Hypothalamus (tissue), 51 donors: ENCODE data around the gene RNF169.
"Not testable (repeated sequence)": the region's sequence is repeated elsewhere in the genome, so short reads cannot be mapped to it uniquely, and the experiment has no call there.

Experiments used
- DNase-seq, 51 donors: peaks; one replicate each; lab custom pipeline; 2025; lab: John Stamatoyannopoulos, UW

RNF169 gene

GRCh38 chr11:74756571-74756970, 7.9 kb downstream of the RNF169 start:
- DNase-seq: no peak

DNA sequence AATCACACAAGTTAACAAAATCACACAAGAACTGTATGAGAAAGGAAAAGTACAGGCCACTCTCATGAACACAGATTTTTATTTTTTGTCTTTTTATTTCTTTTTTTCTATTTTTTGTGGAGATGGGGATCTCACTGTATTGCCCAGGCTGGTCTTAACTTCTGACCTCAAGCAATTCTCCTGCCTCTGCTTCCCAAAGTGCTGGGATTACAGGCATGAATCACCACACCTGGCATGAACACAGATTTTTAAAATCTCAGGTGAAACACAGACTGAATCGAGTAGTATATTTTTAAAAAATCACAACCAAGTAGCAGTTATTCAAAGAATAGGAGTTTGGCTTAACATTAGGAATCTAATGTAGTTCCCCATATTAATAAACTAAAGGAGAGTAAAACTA, 18.3 kb downstream of the RNF169 start:
- DNase-seq: no peak

DNA sequence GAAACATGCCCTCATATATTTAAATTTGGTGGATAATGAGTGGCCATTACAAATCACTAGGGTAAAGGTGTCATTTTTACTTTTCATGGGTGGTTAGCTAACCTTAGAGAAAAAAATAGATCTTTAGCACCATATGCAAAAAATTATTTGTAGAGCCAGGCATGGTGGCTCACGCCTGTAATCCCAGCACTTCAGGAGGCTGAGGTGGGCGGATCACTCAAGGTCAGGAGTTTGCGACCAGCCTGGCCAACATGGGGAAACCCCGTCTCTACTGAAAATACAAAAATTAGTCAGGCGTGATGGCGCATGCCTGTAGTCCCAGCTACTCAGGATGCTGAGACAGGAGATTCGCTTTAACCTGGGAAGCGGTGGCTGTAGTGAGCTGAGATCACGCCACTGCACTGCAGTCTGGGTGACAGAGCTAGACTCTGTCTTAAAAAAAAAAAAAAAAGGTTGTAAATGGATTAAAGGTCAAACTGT, 19.6 kb downstream of the RNF169 start:
- DNase-seq: not testable (repeated sequence)

DNA sequence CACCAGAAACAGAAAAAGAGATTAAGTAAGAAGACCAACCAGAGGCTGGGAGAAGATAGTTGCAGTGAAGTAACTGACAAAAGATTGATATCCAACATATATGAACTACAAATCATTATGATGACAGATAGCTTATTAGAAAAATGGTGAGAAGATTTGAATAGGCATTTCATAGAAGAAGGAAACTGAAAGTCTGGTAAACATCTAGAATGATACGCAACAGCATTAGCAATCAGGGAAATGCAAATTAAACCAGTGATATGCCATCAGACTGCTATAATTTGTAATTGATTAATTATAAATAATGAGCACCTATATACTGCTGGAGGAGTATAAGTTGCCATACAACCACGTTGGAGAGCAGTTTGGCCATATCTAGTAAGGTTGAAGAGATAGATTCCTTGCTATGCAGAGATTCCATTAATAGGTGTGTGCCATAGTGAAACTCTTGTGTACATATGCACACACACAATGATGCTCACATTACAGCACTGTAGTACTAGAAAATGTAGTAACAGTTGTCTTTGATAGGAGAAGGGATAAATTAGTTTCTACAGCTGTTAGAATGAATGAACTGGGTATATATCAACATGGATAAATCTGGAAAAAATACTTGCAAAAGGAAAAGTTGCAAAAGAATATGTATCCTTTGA, 20.5 kb downstream of the RNF169 start:
- DNase-seq: no peak

DNA sequence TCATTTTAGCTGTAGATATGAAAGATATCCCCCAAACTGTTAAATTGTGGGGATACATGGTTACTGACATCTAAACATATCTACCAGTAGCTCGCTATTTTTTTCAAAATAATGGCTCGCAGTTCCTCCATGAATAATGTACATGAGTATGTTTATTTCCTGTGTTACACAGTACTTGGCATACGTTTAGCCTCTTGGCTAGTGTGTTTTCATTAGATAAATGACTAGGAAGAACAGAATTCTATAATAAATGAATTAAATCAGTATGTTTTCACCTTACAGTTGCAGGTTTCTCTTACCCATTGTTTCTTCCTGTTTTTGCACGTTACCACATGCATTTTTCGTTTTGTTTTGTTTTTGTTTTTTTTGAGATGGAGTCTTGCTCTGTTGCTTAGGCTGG, 21.8 kb downstream of the RNF169 start:
- DNase-seq: no peak

DNA sequence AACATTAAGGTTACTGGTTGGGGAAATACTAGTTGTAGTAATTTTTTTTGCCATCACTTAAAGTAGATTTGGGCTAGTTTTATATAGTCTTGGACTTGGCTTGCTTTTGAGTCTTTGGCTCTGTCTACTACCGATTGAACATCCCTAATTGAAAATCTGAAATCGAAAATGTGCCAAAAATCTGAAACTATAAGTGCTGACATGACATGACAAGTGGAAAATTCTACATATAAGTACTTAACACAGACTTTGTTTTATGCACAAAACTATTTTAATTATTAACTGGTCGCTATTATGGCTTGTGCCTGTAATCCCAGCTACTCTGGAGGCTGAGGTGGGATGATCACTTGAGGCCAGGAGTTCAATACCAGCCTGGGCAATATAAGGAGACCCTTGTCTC, 22.5 kb downstream of the RNF169 start:
- DNase-seq: no peak

DNA sequence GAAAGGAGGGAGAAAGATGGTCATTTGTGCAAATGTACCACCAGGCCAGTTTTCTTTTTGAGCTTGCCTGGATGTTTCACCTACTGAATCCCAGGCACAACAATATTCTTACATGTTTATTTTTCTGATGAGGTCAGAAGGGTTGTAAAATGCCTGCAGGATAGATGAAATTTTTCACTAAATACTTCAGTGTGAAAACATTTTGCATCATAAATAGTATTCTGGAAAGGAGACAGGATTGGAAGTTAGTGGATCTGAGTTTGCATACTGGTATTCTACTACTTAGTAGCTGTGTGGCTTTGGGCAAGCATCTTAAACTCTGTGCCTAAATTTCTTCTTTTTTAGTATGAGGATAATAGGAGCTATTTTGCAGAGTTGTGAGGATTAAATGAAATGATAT, 24.8 kb downstream of the RNF169 start:
- DNase-seq: no peak

DNA sequence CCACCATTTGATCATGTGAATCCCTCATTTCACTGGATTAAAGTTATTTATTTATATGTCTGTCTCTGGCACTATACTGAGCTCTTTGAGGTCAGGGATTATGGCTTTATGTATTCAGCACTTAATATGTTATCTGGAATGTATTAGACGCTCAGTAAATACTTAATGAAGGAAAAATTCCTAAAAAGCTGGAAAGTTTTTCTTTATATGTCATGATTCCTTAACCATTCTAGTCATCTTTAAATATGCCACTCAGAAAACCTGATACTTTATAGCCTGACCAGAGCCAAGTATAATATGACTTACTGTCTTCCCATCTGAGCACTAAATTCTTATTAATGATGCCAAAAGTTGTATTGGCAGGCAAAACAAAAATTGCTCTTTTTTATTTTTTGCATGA, 27.1 kb downstream of the RNF169 start:
- DNase-seq: no peak

GRCh38 chr11:74776546-74776945, 27.9 kb downstream of the RNF169 start:
- DNase-seq: no peak

- DNase-seq: no peak
Measured at GRCh38 chr11:74777038-74777437, 28.4 kb downstream of the RNF169 start.

- no peak for DNase-seq
Measured at GRCh38 chr11:74777877-74778276, 29.2 kb downstream of the RNF169 start.

GRCh38 chr11:74778581-74778980, 29.9 kb downstream of the RNF169 start:
- DNase-seq: no peak

- no peak for DNase-seq
Measured at GRCh38 chr11:74780248-74781005, 31.8 kb downstream of the RNF169 start.

DNA sequence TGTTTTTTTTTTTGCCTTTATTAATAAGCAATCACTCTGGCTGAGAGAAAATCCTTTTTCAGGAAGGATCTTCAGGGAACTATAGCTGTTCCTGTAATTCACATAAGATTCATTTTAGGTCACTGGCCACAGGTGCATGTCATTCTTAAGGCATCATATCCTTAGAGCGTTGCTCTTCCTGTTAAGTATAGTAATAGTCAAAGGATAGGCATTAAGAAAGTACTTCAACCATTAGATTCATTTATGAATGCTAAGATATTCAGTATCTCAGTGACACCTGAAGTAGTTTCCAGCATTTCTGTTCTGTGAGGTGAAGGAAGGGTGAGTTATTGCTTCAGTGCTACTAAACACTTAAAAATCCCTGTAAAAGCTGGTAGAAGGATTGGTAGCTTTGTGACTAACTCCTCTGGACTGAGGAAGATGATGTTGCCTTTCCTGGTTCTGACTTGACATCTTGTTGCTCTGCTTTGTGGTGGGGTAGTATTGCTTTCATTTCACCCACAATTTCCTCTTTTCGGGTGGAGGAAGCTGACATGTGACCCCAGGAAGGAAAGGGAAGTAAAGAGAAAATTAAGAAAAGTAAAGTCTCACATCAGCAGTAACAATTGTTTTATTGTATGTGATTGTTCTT, 34.7 kb downstream of the RNF169 start:
- DNase-seq: peak in 1 of 51 donors; percentile 36

GRCh38 chr11:74784234-74784633, 35.6 kb downstream of the RNF169 start:
- DNase-seq: no peak

- DNase-seq: no peak
Measured at GRCh38 chr11:74784726-74785125, 36.1 kb downstream of the RNF169 start.

DNA sequence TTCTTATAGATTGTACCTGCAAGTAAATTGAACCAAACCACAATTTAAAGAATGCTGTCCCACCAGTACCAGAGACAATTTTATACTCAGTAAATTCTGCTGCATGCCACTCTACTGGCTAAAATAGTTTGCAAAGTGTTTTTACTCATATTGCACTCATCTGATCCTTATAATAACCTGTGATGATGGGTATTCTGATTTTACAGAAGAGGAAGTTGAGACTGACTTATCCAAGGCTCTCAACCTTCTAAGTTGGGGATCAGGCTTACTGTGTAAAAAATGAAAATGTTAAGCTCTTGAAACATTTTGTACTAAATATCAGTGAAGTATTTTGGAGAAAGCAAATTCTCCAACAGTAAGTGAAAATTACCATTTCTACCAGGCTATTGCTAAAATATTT, 37.9 kb downstream of the RNF169 start:
- no peak for DNase-seq

- DNase-seq: no peak
Measured at GRCh38 chr11:74791333-74792100, 42.9 kb downstream of the RNF169 start.

GRCh38 chr11:74806267-74806666, 57.6 kb downstream of the RNF169 start:
- DNase-seq: no peak

- DNase-seq: no peak
Measured at GRCh38 chr11:74809801-74810200, 61.2 kb downstream of the RNF169 start.

DNA sequence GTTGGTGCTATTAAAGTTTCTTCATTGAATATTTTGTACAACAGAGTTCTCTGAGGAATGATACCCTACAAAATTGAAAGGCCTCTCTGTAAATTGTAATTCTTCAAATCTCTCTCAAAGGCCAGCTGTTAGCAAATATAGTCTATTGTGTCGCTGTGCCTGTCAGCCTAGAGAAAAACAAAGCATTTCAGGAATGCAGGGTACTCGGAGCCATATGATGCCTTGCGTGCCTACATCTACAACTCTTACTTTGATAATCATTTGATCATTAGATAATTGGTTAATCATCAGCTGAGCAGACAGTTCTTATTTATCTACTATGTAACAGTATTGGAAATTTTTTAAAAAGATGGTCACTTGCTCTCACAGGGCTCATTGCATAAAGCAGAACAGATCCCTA, 67.3 kb downstream of the RNF169 start:
- no peak for DNase-seq
